Stimulated activated CD8-positive, alpha-beta memory T cell treated with anti-CD3 and anti-CD28 coated beads, Interleukin-7, amount 100 ng/mL, for 4 hours (primary cell): ENCODE data around the gene KIF11.

Experiments
- DNase-seq, 2 donors: peaks; one replicate each; pipeline ENCODE4 v3.0.0-alpha.2; 2020; ENCODE audit warnings: low read depth in 2 of 2

Gene KIF11

DNA sequence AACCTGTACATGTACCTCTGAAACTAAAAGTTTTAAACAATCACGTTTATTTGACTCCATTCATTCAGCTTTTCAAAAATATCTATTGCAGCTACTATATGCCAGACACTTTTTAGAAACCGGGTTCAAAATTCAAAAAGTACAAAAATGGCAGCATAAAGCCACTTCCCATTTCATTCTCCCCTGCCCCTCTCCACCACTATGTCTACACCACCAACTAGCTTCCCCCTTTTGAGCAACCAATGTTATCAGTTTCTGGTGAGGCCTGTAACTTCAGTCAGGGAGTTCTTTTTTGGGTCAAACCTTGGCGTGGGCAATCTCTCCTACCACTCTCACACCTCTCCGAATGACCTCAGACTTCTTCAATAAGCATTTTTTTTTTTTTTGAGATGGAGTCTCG is 85.3 kb downstream of the KIF11 start:
- DNase-seq, result no peak

DNA sequence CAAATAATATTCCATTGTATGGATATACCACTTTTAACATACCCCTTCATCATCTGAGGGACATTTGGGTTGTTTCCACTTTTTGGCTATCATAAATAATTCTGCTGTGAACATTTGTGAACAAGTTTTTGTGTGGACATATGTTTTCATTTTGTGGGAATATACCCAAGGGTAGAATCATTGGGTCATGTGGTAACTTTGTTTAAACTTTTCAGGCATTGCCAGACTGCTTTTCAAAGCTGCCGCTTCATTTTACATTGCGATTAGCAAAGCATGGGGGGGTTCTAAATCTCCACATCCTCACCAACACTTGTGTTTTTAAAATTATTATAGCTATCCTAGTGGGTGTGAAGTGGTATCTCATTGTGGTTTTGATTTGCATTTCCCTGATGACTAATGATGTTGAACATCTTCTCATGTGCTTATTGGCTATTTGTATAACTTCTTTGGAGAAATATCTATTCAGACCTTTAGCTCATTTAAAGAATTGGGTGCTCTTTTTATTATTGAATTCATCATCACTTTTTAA is 88.4 kb downstream of the KIF11 start:
- DNase-seq, result no peak

GRCh38 chr10:92688573-92688926 is 95.6 kb downstream of the KIF11 start:
- DNase-seq, result no peak

- DNase-seq, result no peak
Observed at GRCh38 chr10:92688927-92689662, 96.2 kb downstream of the KIF11 start.

DNA sequence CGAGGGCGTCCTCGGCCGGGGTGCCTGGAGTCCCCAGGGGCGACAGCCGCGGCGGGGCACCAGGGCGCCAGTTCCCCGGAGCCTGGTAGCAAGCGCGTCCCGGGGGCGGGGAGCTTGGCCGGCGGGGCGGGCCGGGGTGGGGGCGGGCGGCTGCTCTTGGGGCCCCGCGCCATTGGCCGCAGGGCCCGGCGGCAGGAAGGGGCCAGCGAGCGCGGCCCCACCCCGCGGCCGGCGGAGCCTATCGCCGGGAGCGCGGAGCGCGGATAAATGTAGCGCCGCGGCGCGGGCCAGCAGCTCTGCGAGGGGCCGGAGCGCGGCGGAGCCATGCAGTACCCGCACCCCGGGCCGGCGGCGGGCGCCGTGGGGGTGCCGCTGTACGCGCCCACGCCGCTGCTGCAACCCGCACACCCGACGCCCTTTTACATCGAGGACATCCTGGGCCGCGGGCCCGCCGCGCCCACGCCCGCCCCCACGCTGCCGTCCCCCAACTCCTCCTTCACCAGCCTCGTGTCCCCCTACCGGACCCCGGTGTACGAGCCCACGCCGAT is 96.8 kb downstream of the KIF11 start, which contains the start of gene HHEX:
Gene HHEX, plus strand, starts transcription at position 293 of the 548 bp plus-strand sequence. Its CDS starts 32 bp downstream, at position 325.
- peak in 1 of 2 donors; percentile 57 for DNase-seq

GRCh38 chr10:92690211-92690914 is 97.4 kb downstream of the KIF11 start:
- DNase-seq, result peak in 1 of 2 donors; percentile 70

GRCh38 chr10:92690915-92691590 is 98.1 kb downstream of the KIF11 start:
- DNase-seq, result no peak

DNA sequence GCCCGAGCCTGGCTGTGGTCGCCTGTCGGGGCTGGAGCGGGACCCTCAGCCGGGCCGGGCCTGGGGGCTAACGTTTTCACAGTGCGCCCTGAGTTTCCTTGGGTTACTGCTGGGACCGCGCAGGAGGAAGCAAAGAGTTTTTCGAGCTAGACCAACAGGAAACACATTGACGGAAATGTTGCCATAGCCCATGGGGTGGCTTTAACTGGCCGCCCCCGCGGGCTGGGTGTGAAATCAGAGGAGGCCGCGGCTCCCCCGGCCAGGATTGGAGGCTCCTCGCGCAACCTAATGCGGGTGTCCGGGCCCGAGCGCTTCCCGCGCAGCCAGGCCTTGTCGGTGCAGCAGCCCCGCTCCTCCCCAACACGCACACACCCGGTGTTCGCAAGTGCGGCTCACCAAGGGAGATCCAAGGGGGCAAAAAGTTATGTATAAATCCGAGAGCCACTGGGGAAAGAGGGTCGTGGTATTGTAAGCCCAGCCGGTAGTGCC is 98.7 kb downstream of the KIF11 start:
- peak in 1 of 2 donors; percentile 21 for DNase-seq

DNA sequence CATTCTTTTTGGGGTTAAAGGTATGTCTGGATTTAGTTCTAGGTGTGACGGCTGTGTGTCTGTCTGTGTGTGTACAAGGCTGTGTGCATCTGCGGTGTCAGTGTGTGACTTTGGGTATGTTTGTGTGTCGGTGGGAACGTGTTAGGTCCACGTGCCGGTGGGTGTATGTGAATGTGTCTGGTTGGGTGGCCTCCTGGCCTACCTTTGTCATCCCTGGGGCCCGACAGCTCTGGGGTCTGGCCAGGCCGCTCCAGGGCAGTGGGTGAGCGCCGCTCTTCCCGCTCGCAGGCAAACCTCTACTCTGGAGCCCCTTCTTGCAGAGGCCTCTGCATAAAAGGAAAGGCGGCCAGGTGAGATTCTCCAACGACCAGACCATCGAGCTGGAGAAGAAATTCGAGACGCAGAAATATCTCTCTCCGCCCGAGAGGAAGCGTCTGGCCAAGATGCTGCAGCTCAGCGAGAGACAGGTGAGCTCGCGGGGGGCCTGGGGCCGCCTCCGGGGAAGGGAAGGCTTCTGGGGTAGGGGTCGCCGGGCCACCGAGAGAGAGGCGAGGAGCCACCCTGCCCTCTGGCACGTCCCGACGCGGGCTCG is 99.2 kb downstream of the KIF11 start:
- no peak for DNase-seq

- no peak for DNase-seq
Observed at GRCh38 chr10:92692697-92693533, 100.0 kb downstream of the KIF11 start.

DNA sequence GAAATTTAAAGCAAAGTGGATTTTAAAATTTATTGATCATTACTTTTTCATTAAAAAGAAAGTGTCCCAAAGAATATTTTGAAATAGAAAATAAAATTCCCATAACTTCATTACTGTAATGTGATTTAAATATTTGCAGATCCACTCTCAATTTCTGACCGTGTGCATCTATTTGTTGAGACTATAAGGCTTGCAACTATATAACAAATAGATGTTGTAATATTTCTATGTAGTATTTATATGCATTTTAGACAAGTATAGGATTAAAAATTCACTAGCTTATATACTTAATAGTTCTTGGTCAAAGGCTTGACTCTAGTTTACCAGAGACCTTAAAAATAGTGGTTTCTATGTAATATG is 100.6 kb downstream of the KIF11 start:
- DNase-seq, result no peak

DNA sequence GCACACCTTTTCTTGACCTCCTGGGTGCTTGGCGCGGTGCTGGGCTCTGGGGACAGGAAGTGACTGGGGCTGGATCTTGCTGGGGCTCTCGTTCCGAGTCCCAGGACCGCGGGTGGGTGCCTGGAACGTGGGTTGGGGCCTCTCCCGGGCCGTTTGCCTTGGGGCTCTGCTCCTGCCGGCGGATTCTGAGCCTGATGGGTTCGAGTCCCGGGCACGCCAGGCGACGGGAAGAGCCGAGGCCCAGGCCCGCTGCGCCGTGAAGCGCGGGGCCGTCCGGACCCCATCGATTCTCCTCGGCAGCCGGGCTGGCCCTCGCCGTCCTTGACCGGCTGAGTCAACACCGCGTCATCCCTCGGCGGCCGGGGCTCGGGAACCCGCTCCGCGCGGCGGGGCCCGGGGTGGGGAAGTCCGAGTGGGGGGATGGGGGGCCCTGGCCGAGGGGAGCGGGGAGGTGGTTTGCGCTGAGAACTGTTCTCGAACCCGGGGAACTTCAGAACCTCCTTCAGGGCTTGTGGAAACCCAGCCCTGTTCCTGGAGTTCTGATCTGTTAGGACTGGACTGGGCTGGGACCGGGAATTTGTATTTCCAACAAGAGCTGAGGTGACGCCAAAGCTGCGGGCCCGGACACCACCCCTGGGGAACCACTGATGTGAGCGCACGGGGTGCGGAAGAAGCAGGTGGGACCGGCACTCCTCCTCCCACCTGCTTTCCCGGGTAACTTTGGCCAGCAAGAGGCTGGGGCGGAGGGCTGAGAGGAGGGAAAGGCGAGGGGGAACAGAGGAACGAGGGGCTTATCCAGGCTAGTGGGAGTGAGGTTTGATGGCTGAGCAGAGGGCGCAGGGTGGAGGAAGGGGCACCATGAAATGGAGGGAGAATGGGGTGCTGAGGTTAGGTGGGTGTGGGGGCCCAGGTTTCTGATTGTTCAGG is 103.0 kb downstream of the KIF11 start:
- no peak for DNase-seq

DNA sequence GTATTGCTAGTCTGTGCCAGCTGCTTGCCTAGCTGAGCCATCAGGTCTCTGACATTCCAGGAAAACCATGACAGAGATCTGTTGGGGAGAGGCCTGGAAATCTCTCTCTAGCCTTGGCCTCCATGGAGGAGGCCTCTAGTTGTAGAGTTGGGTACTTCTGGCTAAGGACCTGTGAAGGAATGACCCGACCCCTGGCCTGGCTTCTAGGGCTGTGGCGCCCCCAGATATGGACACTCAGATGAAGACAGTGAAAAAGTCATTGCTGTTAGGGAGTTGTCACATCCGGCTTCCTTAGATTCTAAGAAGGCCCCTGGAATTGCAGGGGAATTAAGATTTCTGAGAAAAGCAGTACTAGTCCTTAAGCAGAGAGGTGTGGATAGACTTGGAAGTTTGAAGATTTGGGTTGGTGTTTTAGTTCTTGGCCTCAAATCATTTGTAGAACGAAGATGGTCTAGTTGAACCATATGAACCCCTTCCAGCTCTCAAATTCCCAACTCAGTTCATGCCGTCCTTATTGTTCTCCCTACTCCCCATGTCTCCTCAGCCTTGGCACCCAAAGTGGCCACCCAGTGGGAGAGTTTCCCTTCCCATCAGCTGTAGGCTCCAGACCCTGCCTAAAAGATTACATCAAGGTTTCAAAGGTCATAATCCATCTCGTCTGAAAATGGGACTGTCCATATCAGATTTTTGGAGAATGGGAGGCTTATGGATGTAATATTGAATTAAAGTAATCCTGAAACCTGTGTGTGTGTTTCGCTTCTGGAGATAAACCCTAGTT is 103.9 kb downstream of the KIF11 start:
- no peak for DNase-seq

DNA sequence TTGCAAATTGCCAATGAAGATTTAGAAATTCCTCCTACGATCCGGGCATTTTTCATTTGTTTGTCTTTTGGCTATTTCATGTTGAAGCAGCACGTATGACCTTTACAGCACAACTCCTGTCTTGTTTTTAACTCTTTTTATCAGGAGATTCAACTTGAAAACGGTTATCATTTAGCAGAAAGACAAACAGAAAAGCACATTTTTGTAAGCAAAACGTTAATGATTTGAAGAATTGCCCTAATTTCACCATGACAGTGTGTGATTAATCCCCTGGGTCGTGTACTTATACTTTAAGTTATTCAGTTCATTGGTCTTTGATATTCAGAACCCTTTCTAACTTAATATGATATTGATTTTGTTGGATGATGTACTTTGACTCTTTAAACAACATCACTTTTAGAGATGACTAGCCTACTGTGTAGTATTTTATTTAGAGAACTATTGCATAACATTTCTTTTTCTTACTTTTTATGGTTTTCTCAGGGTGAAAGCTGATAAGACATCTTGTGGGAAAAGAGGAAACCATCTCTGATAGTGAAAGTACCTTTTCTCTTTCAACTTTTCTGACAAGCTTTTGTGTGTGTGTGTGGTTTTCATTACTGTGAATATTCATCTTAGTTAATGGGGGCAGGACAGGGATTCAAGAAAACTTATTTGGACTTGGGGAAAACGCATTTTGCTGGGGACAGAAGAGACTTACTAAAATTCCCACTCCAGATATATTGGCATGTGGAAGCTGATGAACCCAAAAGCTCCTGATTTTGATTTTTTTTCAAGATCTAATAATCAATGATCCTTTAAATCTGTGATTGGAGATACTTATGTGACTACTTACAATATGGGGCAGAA is 105.0 kb downstream of the KIF11 start:
- DNase-seq, result no peak

- no peak for DNase-seq
Observed at GRCh38 chr10:92699193-92699517, 106.2 kb downstream of the KIF11 start.

DNA sequence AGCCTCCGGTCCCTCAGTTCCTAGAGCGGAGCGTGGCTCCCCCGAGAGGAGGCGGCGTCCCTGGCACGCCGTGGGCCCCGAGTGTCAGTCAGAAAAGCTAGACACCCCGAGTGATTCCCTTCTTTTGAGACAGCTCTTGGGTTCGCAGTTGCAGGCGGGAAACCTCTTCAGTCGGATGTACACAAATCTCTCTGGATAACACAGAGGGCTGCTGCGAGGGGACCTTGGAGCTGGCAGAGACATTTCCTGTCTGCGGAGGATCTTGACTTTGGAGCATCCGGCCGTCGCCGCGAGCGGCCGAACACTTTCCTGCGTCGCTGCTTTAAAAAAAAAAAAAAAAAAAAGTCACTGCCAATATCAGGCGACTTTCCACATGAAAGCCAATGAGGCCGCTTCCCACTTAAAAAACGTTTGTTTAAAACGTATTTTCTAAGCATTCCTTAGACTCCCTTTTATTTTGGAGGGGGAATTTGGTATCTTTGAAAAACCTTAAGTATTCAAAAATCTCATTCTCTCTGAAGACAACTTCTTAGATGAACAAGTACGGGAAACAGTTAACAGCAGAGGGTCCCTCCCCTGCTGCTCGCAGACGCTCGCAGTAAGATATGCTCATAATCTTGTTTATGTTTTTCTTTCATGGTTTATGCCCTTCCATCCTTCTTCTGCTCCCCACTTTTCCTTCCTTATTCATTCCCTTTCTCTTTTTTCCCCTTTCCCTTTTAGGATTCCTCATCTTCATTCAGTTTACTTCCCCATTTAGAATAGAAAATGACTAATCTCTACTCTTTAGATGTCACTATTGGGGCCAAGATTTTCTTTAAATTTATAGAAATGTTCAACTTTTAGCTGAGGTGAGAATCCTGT is 106.8 kb downstream of the KIF11 start:
- DNase-seq, result no peak

DNA sequence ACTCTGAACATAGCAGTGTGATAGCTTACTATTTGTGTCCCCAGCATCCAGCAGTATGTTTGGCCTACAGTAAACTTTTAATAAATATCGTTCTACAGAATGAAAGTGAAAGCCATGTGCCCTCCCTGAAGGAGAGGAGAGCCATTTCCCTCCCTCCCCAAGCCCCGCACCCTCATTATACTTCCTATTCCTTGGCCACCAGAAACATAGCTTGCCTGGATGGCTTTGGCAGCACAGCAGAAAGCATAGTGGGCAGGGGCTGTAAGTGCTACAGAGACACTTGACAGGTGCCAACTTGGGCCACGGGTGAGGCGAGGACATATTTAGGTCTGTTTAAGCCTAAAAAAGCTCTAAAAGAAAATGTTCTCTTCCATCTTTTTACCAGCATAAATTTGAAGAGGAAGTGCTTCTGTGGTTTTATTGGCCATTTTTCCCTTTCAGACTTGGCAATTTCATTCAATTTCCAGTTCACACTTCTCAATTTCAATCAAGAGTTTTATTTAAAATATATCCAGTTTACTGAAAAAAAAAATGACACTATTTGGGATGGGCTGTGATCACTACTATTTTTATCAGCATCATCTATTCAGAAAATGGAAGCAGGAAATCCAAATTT is 109.5 kb downstream of the KIF11 start:
- DNase-seq, result no peak
